Measurements from ENCODE around the gene DCHS1. TPM values are rescaled to one million over a fixed set of nuclear protein-coding genes. Genes with fewer than 3 reads are reported as not detected.

DCHS1 gene
- total and polyA plus RNA-seq, 9 of the 15 experiments (the other 6 are each of a cell fraction or from before 2014, with no cell fraction given) = 0.04 to 0.49 (median 0.14) TPM; not detected in 2

GRCh38 chr11:6583584-6583983 is 72.0 kb downstream of the DCHS1 start (continued):
- peak; percentile 31; the same call in 1 of the 2 replicates for TF ChIP-seq PKNOX1 (IDR thresholded peaks at IDR 0.05)
- no peak for TF ChIP-seq BHLHE40 (IDR thresholded peaks at IDR 0.05; ENCODE audit: low read length)
- TF ChIP-seq TRIM28 (IDR thresholded peaks at IDR 0.05) = peak; percentile 83
- TF ChIP-seq TEAD4 (IDR thresholded peaks at IDR 0.05; ENCODE audit: low read length) = no peak
- TF ChIP-seq TEAD4 (CRISPR knock-in tag; IDR thresholded peaks at IDR 0.05; ENCODE audit: borderline replicate concordance) = no peak

GRCh38 chr11:6579681-6580080 is 75.9 kb downstream of the DCHS1 start:
- Histone ChIP-seq H3K9ac (ENCODE audit: insufficient read depth in 1 of 2, low read depth in 2 of 2, low read length in 2 of 2) (no peak overlapping the region), H3K4me2 (ENCODE audit: insufficient read depth, low read length) (no peak overlapping the region), H3K4me3 (no peak overlapping the region), H3K27me3 (ENCODE audit: control insufficient read depth in 2 of 2, insufficient read depth in 2 of 2, low read length in 2 of 2) (no peaks in the 10 kb centered on the region), H2AFZ (ENCODE audit: low read depth, low read length) (no peak overlapping the region), H3K79me2 (ENCODE audit: control insufficient read depth, insufficient read depth, low read length) (no peaks in the 10 kb centered on the region), H4K20me1 (replicated peaks; ENCODE audit: control insufficient read depth, insufficient read depth, low read length) (no peaks in the 10 kb centered on the region), H3K36me3 (ENCODE audit: control insufficient read depth, insufficient read depth, low read length) (no peaks in the 10 kb centered on the region), H3K4me1 (replicated peaks in 1 of 2; ENCODE audit: control insufficient read depth in 2 of 2, insufficient read depth in 2 of 2, low read length in 2 of 2) (peaks cover 0 to 8% of the 10 kb centered on the region in 2 experiments; a peak in 3 of 5 replicates), H3K9me1 (ENCODE audit: control insufficient read depth, insufficient read depth, low read length) (no peaks in the 10 kb centered on the region), H3K27ac (ENCODE audit: extremely low read depth, low read depth, low read length) (no peak overlapping the region), H3K9me3 (replicated peaks; ENCODE audit: control insufficient read depth, insufficient read depth, low read depth, low read length) (peaks cover 14% of the 10 kb centered on the region)
- no TSS peak for BruUV-seq (replicated peaks)
- ChIA-PET CTCF (ENCODE audit: low intra/inter-chr PET ratio) (no interaction called here), POLR2A (interaction anchor here (1.2 to 1.5 kb wide), 2 partner anchors 11 to 17 kb away, joined by 4 to 8 read pairs; no protein-coding TSS in a partner anchor)
- 72% methylated on average over 2 of the region's 2 CpGs for WGBS (ENCODE audit: insufficient coverage, low coverage, missing lambda C conversion rate)
- FAIRE-seq (no peak), ATAC-seq (no peak), DNase-seq (ENCODE audit: extremely low read depth in 1 of 4, low spot score in 3 of 4) (no peak)
- in situ Hi-C loops (cut with MboI) (no loop called here), intact Hi-C loops (cut with micrococcal nuclease) (no loop called here)
- TF ChIP-seq TCF7L2 (IDR thresholded peaks at IDR 0.05; ENCODE audit: low read depth, low read length) (no peak), WHSC1 (IDR thresholded peaks at IDR 0.05; ENCODE audit: low read length) (no peak), ZKSCAN3 (CRISPR knock-in tag; IDR thresholded peaks at IDR 0.05) (no peak), HEY1 (CRISPR knock-in tag; IDR thresholded peaks at IDR 0.05; ENCODE audit: borderline replicate concordance) (no peak), PREB (CRISPR knock-in tag; IDR thresholded peaks at IDR 0.05) (no peak), ZNF23 (CRISPR knock-in tag; IDR thresholded peaks at IDR 0.05) (no peak)

All from K562 (cell line).